ENCODE results near the gene GLCE.

The GLCE gene

GRCh38 chr15:69223083-69223813 lies 62.8 kb downstream of the GLCE start:
- TF ChIP-seq GATA2 (IDR thresholded peaks at IDR 0.05; ENCODE audit: low read depth, low read length) (no peak), GATA3 (IDR thresholded peaks at IDR 0.05; ENCODE audit: low read depth, low read length) (no peak)

- no peak for TF ChIP-seq GATA3 (IDR thresholded peaks at IDR 0.05; ENCODE audit: low read depth, low read length)
Observed at GRCh38 chr15:69224383-69224782, 63.9 kb downstream of the GLCE start.

GRCh38 chr15:69225355-69226022 lies 65.1 kb downstream of the GLCE start:
- TF ChIP-seq GATA2 (IDR thresholded peaks at IDR 0.05; ENCODE audit: low read depth, low read length) (no peak), GATA3 (IDR thresholded peaks at IDR 0.05; ENCODE audit: low read depth, low read length) (no peak)

- no peak for TF ChIP-seq GATA3 (IDR thresholded peaks at IDR 0.05; ENCODE audit: low read depth, low read length)
- TF ChIP-seq GATA2 (IDR thresholded peaks at IDR 0.05; ENCODE audit: low read depth, low read length) = no peak
Observed at GRCh38 chr15:69226023-69226355, 65.6 kb downstream of the GLCE start.

- TF ChIP-seq GATA3 (IDR thresholded peaks at IDR 0.05; ENCODE audit: low read depth, low read length) (no peak), GATA2 (IDR thresholded peaks at IDR 0.05; ENCODE audit: low read depth, low read length) (no peak)
Observed at GRCh38 chr15:69232144-69232543, 71.7 kb downstream of the GLCE start.

- TF ChIP-seq GATA2 (IDR thresholded peaks at IDR 0.05; ENCODE audit: low read depth, low read length) (no peak), GATA3 (IDR thresholded peaks at IDR 0.05; ENCODE audit: low read depth, low read length) (no peak)
Observed at GRCh38 chr15:69232765-69233164, 72.3 kb downstream of the GLCE start.

- no peak for TF ChIP-seq GATA3 (IDR thresholded peaks at IDR 0.05; ENCODE audit: low read depth, low read length)
- TF ChIP-seq GATA2 (IDR thresholded peaks at IDR 0.05; ENCODE audit: low read depth, low read length) = no peak
Observed at GRCh38 chr15:69234676-69235075, 74.2 kb downstream of the GLCE start.

GRCh38 chr15:69236505-69236904 lies 76.1 kb downstream of the GLCE start:
- TF ChIP-seq GATA3 (IDR thresholded peaks at IDR 0.05; ENCODE audit: low read depth, low read length) (no peak), GATA2 (IDR thresholded peaks at IDR 0.05; ENCODE audit: low read depth, low read length) (no peak)

- TF ChIP-seq GATA3 (IDR thresholded peaks at IDR 0.05; ENCODE audit: low read depth, low read length) (no peak), GATA2 (IDR thresholded peaks at IDR 0.05; ENCODE audit: low read depth, low read length) (no peak)
Observed at GRCh38 chr15:69237718-69238117, 77.3 kb downstream of the GLCE start.

- TF ChIP-seq GATA2 (IDR thresholded peaks at IDR 0.05; ENCODE audit: low read depth, low read length) = no peak
- TF ChIP-seq GATA3 (IDR thresholded peaks at IDR 0.05; ENCODE audit: low read depth, low read length) = no peak
Observed at GRCh38 chr15:69244798-69245197, 84.4 kb downstream of the GLCE start.

- TF ChIP-seq GATA3 (IDR thresholded peaks at IDR 0.05; ENCODE audit: low read depth, low read length) = no peak
- TF ChIP-seq GATA2 (IDR thresholded peaks at IDR 0.05; ENCODE audit: low read depth, low read length) = no peak
Observed at GRCh38 chr15:69253156-69253555, 92.7 kb downstream of the GLCE start.

- TF ChIP-seq GATA3 (IDR thresholded peaks at IDR 0.05; ENCODE audit: low read depth, low read length) (no peak), GATA2 (IDR thresholded peaks at IDR 0.05; ENCODE audit: low read depth, low read length) (no peak)
Observed at GRCh38 chr15:69265347-69265955, 105.0 kb downstream of the GLCE start.

- no peak for TF ChIP-seq GATA2 (IDR thresholded peaks at IDR 0.05; ENCODE audit: low read depth, low read length)
- no peak for TF ChIP-seq GATA3 (IDR thresholded peaks at IDR 0.05; ENCODE audit: low read depth, low read length)
Observed at GRCh38 chr15:69271217-69271616, 110.8 kb downstream of the GLCE start.

GRCh38 chr15:69272139-69272538 lies 111.7 kb downstream of the GLCE start:
- no peak for TF ChIP-seq GATA3 (IDR thresholded peaks at IDR 0.05; ENCODE audit: low read depth, low read length)
- TF ChIP-seq GATA2 (IDR thresholded peaks at IDR 0.05; ENCODE audit: low read depth, low read length) = no peak

GRCh38 chr15:69272891-69273290 lies 112.5 kb downstream of the GLCE start:
- TF ChIP-seq GATA3 (IDR thresholded peaks at IDR 0.05; ENCODE audit: low read depth, low read length) = no peak
- no peak for TF ChIP-seq GATA2 (IDR thresholded peaks at IDR 0.05; ENCODE audit: low read depth, low read length)

Data from SH-SY5Y (cell line).